ENCODE results near the gene EYS.

GRCh38 chr6:64920257-64920656 is 786.8 kb downstream of the EYS start:
- TF ChIP-seq, protein P1, sequence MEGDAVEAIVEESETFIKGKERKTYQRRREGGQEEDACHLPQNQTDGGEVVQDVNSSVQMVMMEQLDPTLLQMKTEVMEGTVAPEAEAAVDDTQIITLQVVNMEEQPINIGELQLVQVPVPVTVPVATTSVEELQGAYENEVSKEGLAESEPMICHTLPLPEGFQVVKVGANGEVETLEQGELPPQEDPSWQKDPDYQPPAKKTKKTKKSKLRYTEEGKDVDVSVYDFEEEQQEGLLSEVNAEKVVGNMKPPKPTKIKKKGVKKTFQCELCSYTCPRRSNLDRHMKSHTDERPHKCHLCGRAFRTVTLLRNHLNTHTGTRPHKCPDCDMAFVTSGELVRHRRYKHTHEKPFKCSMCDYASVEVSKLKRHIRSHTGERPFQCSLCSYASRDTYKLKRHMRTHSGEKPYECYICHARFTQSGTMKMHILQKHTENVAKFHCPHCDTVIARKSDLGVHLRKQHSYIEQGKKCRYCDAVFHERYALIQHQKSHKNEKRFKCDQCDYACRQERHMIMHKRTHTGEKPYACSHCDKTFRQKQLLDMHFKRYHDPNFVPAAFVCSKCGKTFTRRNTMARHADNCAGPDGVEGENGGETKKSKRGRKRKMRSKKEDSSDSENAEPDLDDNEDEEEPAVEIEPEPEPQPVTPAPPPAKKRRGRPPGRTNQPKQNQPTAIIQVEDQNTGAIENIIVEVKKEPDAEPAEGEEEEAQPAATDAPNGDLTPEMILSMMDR (conservative IDR thresholded peaks at IDR 0.05; ENCODE audit: low read length) = no peak
- no peak for TF ChIP-seq EZH2phosphoT487 (IDR thresholded peaks at IDR 0.05; ENCODE audit: borderline replicate concordance)

Data from Loucy (cell line).